SK-N-SH treated with all-trans-retinoic acid at 6 μM for 48 hours (cell line): Measurements from ENCODE around the gene DDX18.

Experiments used
- ATAC-seq: fragments of 200-7000 bp; cut with Tn5 transposase; 3 replicates; pipeline ENCODE4 v1.9.1; 2020; ENCODE audit warnings: mild to moderate bottlenecking, moderate library complexity
- ARNTL ChIP-seq: fragments of 450-650 bp; formaldehyde crosslinking; IDR thresholded peaks from 2 replicates; pipeline ENCODE4 v1.5.0; 2020; ENCODE audit warnings: low read depth, mild to moderate bottlenecking, moderate library complexity, borderline replicate concordance
- BACH2 ChIP-seq: fragments of 250-450 bp; sonication (Bioruptor Pico); IDR thresholded peaks from 2 replicates; pipeline ENCODE4 v1.9.0; 2021; ENCODE audit warnings: mild to moderate bottlenecking, borderline replicate concordance
- CSDC2 ChIP-seq: fragments of 250-450 bp; sonication (Bioruptor Pico); IDR thresholded peaks from 2 replicates; pipeline ENCODE4 v1.5.0; 2020; ENCODE audit warnings: mild to moderate bottlenecking, moderate library complexity
- ESRRG ChIP-seq: fragments of 250-450 bp; sonication (Bioruptor Pico); IDR thresholded peaks from 2 replicates; pipeline ENCODE4 v1.6.1; 2021; ENCODE audit warnings: mild to moderate bottlenecking
- GLIS3 ChIP-seq: fragments of 250-450 bp; sonication (Bioruptor Pico); IDR thresholded peaks from 2 replicates; pipeline ENCODE4 v1.5.0; 2020; ENCODE audit warnings: mild to moderate bottlenecking, moderate library complexity
- OSR1 ChIP-seq: fragments of 250-450 bp; sonication (Bioruptor Pico); IDR thresholded peaks from 2 replicates; pipeline ENCODE4 v1.8.0; 2022; ENCODE audit warnings: moderate library complexity, mild to moderate bottlenecking, inconsistent platforms
- PPARA ChIP-seq: fragments of 250-450 bp; sonication (Bioruptor Pico); IDR thresholded peaks from 2 replicates; pipeline ENCODE4 v1.5.0; 2020; ENCODE audit warnings: mild to moderate bottlenecking, borderline replicate concordance
- RARB ChIP-seq: fragments of 250-450 bp; sonication (Bioruptor Pico); IDR thresholded peaks from 2 replicates; pipeline ENCODE4 v1.8.0; 2021; ENCODE audit warnings: mild to moderate bottlenecking, moderate library complexity
- SNAI2 ChIP-seq: fragments of 250-450 bp; sonication (Bioruptor Pico); IDR thresholded peaks from 2 replicates; pipeline ENCODE4 v1.5.0; 2020; ENCODE audit warnings: mild to moderate bottlenecking, moderate library complexity
- TCF4 ChIP-seq: fragments of 250-450 bp; sonication (Bioruptor Pico); IDR thresholded peaks from 2 replicates; pipeline ENCODE4 v1.8.0; 2021; ENCODE audit warnings: mild to moderate bottlenecking, moderate library complexity, borderline replicate concordance
- TOX ChIP-seq: fragments of 250-450 bp; sonication (Bioruptor Pico); IDR thresholded peaks from 2 replicates; pipeline ENCODE4 v1.8.0; 2021; ENCODE audit warnings: mild to moderate bottlenecking, moderate library complexity, borderline replicate concordance
- ZC3H10 ChIP-seq: fragments of 250-450 bp; sonication (Bioruptor Pico); IDR thresholded peaks from 2 replicates; pipeline ENCODE4 v1.5.1; 2021; ENCODE audit warnings: mild to moderate bottlenecking, moderate library complexity
- ZFP3 ChIP-seq: fragments of 250-450 bp; sonication (Bioruptor Pico); IDR thresholded peaks from 2 replicates; pipeline ENCODE4 v1.5.0; 2020; ENCODE audit warnings: mild to moderate bottlenecking, moderate library complexity
- ZFP30 ChIP-seq: fragments of 450-650 bp; formaldehyde crosslinking; IDR thresholded peaks from 2 replicates; pipeline ENCODE4 v1.5.0; 2022; ENCODE audit warnings: mild to moderate bottlenecking, moderate library complexity
- ZNF565 ChIP-seq: fragments of 450-650 bp; formaldehyde crosslinking; conservative IDR thresholded peaks from 2 replicates; pipeline ENCODE4 v1.5.0; 2020; ENCODE audit warnings: low read depth, mild to moderate bottlenecking, moderate library complexity
- ZNF70 ChIP-seq: fragments of 450-650 bp; formaldehyde crosslinking; IDR thresholded peaks from 2 replicates; pipeline ENCODE4 v1.5.0; 2020; ENCODE audit warnings: mild to moderate bottlenecking, moderate library complexity
- ZNF8 ChIP-seq: fragments of 450-650 bp; formaldehyde crosslinking; IDR thresholded peaks from 2 replicates; pipeline ENCODE4 v1.5.0; 2020; ENCODE audit warnings: mild to moderate bottlenecking, moderate library complexity
- TF ChIP-seq, protein P1 (sequence below): fragments of 250-450 bp; sonication (Bioruptor Pico); IDR thresholded peaks from 2 replicates; pipeline ENCODE4 v1.8.0; 2020; ENCODE audit warnings: mild to moderate bottlenecking, moderate library complexity, borderline replicate concordance
- TF ChIP-seq, protein P2 (sequence below): fragments of 250-450 bp; sonication (Bioruptor Pico); IDR thresholded peaks from 2 replicates; pipeline ENCODE4 v1.5.1; 2021; ENCODE audit warnings: mild to moderate bottlenecking, moderate library complexity
- TF ChIP-seq, protein P3 (sequence below): fragments of 250-450 bp; sonication (Bioruptor Pico); IDR thresholded peaks from 2 replicates; pipeline ENCODE4 v1.8.0; 2021; ENCODE audit warnings: low read depth, mild to moderate bottlenecking, moderate library complexity, borderline replicate concordance
- TF ChIP-seq, protein P4 (sequence below): fragments of 250-450 bp; sonication (Bioruptor Pico); IDR thresholded peaks from 2 replicates; pipeline ENCODE4 v1.5.1; 2020; ENCODE audit warnings: low read depth, mild to moderate bottlenecking, moderate library complexity

Gene DDX18

DNA sequence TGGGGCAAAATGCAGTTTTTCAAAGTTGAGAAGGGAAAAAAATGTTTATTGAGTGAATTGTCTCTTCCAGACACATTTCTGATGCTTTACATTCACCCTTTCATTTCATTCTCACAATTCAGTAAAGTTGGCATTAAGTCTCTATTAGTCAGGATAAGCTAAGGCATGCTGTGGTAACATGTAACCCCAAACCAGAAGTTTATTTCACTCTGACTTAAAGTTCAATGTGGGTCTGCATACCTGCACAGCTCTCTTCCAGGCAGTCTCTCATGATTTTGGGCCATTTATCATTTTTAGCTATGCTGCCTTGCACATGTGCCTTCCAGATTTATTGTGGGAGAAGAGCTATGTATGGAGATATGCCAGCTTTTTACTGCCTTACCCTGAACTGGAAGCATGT is 48.0 kb downstream of the DDX18 start (continued):
- TF ChIP-seq, protein P1, sequence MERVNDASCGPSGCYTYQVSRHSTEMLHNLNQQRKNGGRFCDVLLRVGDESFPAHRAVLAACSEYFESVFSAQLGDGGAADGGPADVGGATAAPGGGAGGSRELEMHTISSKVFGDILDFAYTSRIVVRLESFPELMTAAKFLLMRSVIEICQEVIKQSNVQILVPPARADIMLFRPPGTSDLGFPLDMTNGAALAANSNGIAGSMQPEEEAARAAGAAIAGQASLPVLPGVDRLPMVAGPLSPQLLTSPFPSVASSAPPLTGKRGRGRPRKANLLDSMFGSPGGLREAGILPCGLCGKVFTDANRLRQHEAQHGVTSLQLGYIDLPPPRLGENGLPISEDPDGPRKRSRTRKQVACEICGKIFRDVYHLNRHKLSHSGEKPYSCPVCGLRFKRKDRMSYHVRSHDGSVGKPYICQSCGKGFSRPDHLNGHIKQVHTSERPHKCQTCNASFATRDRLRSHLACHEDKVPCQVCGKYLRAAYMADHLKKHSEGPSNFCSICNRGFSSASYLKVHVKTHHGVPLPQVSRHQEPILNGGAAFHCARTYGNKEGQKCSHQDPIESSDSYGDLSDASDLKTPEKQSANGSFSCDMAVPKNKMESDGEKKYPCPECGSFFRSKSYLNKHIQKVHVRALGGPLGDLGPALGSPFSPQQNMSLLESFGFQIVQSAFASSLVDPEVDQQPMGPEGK (CRISPR knock-in tag), result no peak
- TF ChIP-seq ZNF8 (CRISPR knock-in tag), result no peak
- TF ChIP-seq ZNF70 (CRISPR knock-in tag), result no peak
- no peak for TF ChIP-seq RARB (CRISPR knock-in tag)

DNA sequence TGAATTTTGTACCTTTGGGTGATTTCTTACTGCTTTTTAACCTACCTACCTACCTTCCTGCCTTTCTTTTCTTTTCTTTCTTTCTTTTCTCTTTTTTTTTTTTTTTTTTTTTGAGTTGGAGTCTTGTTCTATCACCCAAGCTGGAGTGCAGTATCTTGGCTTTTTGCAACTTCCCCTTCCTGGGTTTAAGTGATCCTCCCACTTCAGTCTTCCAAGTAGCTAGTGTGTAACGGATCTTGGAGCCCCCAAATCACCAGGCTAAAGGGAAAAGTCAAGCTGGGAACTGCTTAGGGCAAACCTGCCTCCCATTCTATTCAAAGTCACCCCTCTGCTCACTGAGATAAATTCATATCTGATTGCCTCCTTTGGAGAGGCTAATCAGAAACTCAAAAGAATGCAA is 61.3 kb downstream of the DDX18 start:
- ATAC-seq, result no peak
- TF ChIP-seq ZFP30 (CRISPR knock-in tag) (no peak), ARNTL (CRISPR knock-in tag) (no peak), ZNF565 (no peak), SNAI2 (no peak), ESRRG (CRISPR knock-in tag) (no peak), OSR1 (CRISPR knock-in tag) (no peak), BACH2 (CRISPR knock-in tag) (no peak), TOX (CRISPR knock-in tag) (no peak), ZC3H10 (CRISPR knock-in tag) (no peak), RARB (CRISPR knock-in tag) (no peak), GLIS3 (CRISPR knock-in tag) (no peak), PPARA (CRISPR knock-in tag) (no peak), ZNF70 (CRISPR knock-in tag) (no peak), ZNF8 (CRISPR knock-in tag) (no peak)
- TF ChIP-seq, protein P2, sequence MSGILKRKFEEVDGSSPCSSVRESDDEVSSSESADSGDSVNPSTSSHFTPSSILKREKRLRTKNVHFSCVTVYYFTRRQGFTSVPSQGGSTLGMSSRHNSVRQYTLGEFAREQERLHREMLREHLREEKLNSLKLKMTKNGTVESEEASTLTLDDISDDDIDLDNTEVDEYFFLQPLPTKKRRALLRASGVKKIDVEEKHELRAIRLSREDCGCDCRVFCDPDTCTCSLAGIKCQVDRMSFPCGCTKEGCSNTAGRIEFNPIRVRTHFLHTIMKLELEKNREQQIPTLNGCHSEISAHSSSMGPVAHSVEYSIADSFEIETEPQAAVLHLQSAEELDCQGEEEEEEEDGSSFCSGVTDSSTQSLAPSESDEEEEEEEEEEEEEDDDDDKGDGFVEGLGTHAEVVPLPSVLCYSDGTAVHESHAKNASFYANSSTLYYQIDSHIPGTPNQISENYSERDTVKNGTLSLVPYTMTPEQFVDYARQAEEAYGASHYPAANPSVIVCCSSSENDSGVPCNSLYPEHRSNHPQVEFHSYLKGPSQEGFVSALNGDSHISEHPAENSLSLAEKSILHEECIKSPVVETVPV (CRISPR knock-in tag), result no peak
- TF ChIP-seq, protein P3, sequence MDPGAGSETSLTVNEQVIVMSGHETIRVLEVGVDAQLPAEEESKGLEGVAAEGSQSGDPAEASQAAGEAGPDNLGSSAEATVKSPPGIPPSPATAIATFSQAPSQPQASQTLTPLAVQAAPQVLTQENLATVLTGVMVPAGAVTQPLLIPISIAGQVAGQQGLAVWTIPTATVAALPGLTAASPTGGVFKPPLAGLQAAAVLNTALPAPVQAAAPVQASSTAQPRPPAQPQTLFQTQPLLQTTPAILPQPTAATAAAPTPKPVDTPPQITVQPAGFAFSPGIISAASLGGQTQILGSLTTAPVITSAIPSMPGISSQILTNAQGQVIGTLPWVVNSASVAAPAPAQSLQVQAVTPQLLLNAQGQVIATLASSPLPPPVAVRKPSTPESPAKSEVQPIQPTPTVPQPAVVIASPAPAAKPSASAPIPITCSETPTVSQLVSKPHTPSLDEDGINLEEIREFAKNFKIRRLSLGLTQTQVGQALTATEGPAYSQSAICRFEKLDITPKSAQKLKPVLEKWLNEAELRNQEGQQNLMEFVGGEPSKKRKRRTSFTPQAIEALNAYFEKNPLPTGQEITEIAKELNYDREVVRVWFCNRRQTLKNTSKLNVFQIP (CRISPR knock-in tag), result no peak
- TF ChIP-seq, protein P4, sequence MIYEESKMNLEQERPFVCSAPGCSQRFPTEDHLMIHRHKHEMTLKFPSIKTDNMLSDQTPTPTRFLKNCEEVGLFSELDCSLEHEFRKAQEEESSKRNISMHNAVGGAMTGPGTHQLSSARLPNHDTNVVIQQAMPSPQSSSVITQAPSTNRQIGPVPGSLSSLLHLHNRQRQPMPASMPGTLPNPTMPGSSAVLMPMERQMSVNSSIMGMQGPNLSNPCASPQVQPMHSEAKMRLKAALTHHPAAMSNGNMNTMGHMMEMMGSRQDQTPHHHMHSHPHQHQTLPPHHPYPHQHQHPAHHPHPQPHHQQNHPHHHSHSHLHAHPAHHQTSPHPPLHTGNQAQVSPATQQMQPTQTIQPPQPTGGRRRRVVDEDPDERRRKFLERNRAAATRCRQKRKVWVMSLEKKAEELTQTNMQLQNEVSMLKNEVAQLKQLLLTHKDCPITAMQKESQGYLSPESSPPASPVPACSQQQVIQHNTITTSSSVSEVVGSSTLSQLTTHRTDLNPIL, result no peak

DNA sequence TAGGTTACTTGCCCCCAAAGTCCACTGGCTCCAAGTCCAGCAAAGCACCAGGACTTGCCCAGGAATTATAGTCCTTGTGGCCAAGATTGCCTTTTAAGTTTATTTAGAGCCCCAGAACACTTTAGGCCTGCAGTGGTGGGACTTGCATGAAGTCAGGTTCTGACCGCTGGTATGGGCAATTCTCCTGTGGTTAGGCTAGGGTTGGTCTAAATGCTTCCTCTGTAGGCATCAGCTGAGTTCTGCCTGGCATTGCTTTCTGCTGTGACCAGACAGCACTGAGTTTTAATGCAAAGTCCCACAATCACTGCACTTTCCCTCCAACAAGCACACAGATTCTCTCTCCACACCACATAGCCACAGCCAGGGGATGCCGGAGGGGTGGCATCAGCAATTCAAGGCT is 64.5 kb downstream of the DDX18 start:
- no peak for TF ChIP-seq ZNF8 (CRISPR knock-in tag)
- TF ChIP-seq ZC3H10 (CRISPR knock-in tag), result no peak
- TF ChIP-seq, protein P2 (CRISPR knock-in tag), result no peak
- TF ChIP-seq ZNF565, result no peak
- TF ChIP-seq TCF4 (CRISPR knock-in tag), result no peak
- TF ChIP-seq ZFP30 (CRISPR knock-in tag), result no peak
- TF ChIP-seq OSR1 (CRISPR knock-in tag), result no peak
- TF ChIP-seq ZNF70 (CRISPR knock-in tag), result no peak
- TF ChIP-seq GLIS3 (CRISPR knock-in tag), result no peak
- TF ChIP-seq, protein P1 (CRISPR knock-in tag), result no peak
- TF ChIP-seq ZFP3 (CRISPR knock-in tag), result no peak
- no peak for TF ChIP-seq PPARA (CRISPR knock-in tag)
- no peak for TF ChIP-seq CSDC2 (CRISPR knock-in tag)
- TF ChIP-seq, all 23 proteins: peak for 0
- ATAC-seq, result no peak
